T-helper 17 cell (primary cell): ENCODE measurements around the gene DOK1. TPM values are rescaled to one million over a fixed set of nuclear protein-coding genes. Genes with fewer than 3 reads are reported as not detected.

ENCODE experiments used
- ATAC-seq: fragments of 150-1000 bp; cut with Tn5 transposase; 2 replicates; pipeline ENCODE4 v1.10.0; 2021; ENCODE audit warnings: mild to moderate bottlenecking, moderate library complexity
- DNase-seq, 3 donors: peaks; one replicate each; pipeline versions ENCODE4 v3.0.0 to v3.0.0-alpha.2; 2020 to 2021
- H3K9me3 ChIP-seq: one replicate; pipeline ENCODE4 v1.7.0; 2013; ENCODE audit warnings: low read length, mild to moderate bottlenecking; ENCODE audit not compliant: control insufficient read depth, poor library complexity, severe bottlenecking
- H3K27ac Mint-ChIP-seq: one replicate; pipeline ENCODE4 v1.8.0; 2022; ENCODE audit warnings: mild to moderate bottlenecking, moderate library complexity, mixed read lengths
- H3K27me3 Mint-ChIP-seq: one replicate; pipeline ENCODE4 v1.8.0; 2022; ENCODE audit warnings: mixed read lengths
- H3K36me3 Mint-ChIP-seq: one replicate; pipeline ENCODE4 v1.8.0; 2022; ENCODE audit warnings: low read depth, mixed read lengths
- H3K4me1 Mint-ChIP-seq: one replicate; pipeline ENCODE4 v1.8.0; 2022; ENCODE audit warnings: mild to moderate bottlenecking, mixed read lengths
- H3K4me3 Mint-ChIP-seq: one replicate; pipeline ENCODE4 v1.8.0; 2022; ENCODE audit warnings: mild to moderate bottlenecking, moderate library complexity, mixed read lengths
- total RNA-seq, 4 donors: library from RNA in 2 of 4; stranded (reverse) in 2 of 4; gene quantifications; one replicate each; pipeline ENCODE4 v1.2.3 and lab custom pipeline; 2022 to 2026

The DOK1 gene
- total RNA-seq, 2 donors from 2014 or later, result 8.3 to 14.6 TPM

GRCh38 chr2:74573747-74574562 lies 19.4 kb downstream of the DOK1 start:
- DNase-seq (no peak), ATAC-seq (peak; percentile 84)
- Mint-ChIP-seq H3K27ac (peak overlapping the region; percentile 42), H3K27me3 (peaks cover 14% of the 10 kb centered on the region), H3K4me1 (peaks cover 14% of the 10 kb centered on the region), H3K36me3 (no peaks in the 10 kb centered on the region), H3K4me3 (peak overlapping the region; percentile 82)
- H3K9me3 ChIP-seq, result no peaks in the 10 kb centered on the region

DNA sequence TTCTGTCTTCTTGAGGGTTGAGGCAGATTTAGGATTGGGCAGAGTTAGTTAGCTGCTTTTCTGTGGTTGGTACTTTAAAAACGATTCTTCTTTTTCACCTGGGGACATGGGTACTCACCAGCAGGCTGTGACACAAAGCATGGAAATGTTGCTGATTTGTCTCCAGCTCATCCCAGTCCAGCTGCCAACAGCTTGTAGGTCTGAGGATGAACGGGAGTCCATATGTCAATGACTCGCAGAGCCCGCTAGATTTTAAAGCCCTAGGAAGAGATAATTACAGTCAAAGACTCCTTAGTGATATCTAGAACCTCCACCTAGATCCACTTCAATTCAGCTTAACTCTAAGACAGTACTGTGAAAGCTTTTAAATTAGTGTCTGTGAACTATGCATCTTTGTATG lies 20.8 kb downstream of the DOK1 start:
- Mint-ChIP-seq H3K27me3 (peaks cover 25% of the 10 kb centered on the region), H3K4me1 (peaks cover 16% of the 10 kb centered on the region), H3K4me3 (no peak overlapping the region), H3K36me3 (no peaks in the 10 kb centered on the region), H3K27ac (no peak overlapping the region)
- DNase-seq (no peak), ATAC-seq (no peak)
- H3K9me3 ChIP-seq, result no peaks in the 10 kb centered on the region

DNA sequence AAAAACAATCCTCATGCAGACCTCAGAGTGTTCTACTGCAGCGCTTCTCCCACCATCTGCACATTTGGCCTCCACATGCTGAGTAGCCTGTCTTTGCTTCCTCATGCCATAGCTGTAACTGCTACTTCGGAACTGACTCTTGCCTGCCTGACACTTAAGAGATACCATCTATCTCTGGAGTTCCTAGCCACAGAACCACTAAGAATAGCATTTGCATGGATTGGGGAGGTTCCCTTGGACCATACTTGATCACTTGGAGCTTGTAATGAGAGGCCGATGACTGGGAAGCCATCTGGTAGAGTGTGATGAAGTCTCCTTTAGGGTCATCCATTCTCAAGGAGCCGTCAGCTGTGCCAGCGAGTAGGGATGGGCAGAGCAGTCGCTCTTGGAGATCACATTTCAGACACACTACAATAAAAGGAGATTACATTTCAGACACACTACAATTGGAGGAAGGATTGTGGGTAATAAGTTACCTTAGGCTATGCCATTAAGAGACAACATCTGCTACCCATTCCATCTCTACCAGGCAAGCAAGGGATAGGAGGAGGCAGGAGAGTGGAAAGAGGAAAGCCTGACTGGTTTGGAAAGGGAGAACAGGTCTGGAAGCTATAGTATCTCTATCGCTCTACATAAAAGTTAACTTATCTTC lies 21.8 kb downstream of the DOK1 start:
- H3K9me3 ChIP-seq, result no peaks in the 10 kb centered on the region
- H3K27ac Mint-ChIP-seq, result no peak overlapping the region

DNA sequence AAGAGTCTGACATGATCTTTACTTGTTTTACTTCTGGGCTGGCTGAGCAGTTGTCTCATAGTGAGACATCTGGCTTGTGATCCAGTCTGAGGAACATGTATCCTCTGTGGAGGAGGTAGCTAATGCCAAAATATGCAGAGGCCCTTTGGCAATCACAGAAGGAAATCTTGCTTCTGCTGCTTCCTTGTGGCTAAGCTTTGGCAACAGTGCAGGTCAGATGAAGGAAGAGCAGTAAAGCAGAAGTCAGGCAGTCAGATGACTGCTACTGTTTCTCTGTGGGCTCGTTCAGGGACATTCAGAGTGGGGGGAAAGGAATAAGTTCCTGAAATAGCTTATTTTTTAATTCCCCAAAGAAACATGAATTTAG lies 22.3 kb downstream of the DOK1 start:
- Mint-ChIP-seq H3K27ac (no peak overlapping the region), H3K27me3 (peaks cover 28% of the 10 kb centered on the region), H3K4me1 (peaks cover 16% of the 10 kb centered on the region), H3K4me3 (no peak overlapping the region), H3K36me3 (no peaks in the 10 kb centered on the region)
- DNase-seq (no peak), ATAC-seq (no peak)
- no peaks in the 10 kb centered on the region for H3K9me3 ChIP-seq

More for the DNA sequence above, 21.8 kb downstream of the DOK1 start:
- DNase-seq (no peak), ATAC-seq (no peak)
- H3K27me3 Mint-ChIP-seq, result peaks cover 28% of the 10 kb centered on the region
- no peak overlapping the region for H3K4me3 Mint-ChIP-seq
- peaks cover 16% of the 10 kb centered on the region for H3K4me1 Mint-ChIP-seq
- H3K36me3 Mint-ChIP-seq, result no peaks in the 10 kb centered on the region

DNA sequence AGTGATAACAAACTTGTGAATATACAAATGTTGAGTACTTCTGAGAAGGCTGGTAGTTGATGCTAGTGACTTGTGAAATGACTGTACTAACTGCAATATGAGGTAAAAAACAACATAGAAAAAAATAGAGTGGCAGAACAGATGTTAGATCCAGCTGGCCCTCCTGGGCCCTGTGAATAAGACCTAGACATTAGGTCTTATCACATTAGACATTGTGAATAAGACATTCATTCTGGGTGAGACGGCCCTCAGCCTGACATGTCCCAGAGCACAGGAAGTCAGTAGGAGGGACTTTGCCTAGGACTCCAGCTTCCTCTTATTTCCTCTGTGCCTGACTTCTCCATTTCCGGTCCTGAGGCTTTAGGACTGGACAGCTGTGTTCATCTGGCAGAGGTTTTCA lies 22.9 kb downstream of the DOK1 start:
- Mint-ChIP-seq H3K27ac (no peak overlapping the region), H3K27me3 (peaks cover 28% of the 10 kb centered on the region), H3K4me3 (no peak overlapping the region), H3K36me3 (no peaks in the 10 kb centered on the region), H3K4me1 (peaks cover 16% of the 10 kb centered on the region)
- no peak for DNase-seq
- no peaks in the 10 kb centered on the region for H3K9me3 ChIP-seq
- no peak for ATAC-seq

DNA sequence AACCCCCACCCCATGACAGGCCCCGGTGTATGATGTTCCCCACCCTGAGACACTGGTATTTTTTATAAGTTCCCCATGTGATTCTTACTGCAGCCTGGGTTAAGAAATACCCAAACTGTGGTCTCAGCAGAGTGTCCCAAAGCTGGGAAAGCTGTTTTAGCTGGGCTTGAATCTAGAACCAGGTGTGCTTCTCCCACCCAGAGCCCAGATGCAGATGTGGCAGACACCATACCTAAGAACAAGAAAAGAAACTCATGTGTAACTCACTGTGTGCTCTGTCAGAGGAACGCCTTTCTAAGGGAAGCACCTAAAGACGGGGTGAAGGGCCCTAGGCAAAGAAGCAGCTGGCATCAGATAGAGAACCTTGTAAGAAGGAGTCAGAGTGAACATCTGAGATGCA lies 23.9 kb downstream of the DOK1 start:
- no peaks in the 10 kb centered on the region for H3K9me3 ChIP-seq
- Mint-ChIP-seq H3K36me3 (no peaks in the 10 kb centered on the region), H3K27me3 (peaks cover 28% of the 10 kb centered on the region), H3K27ac (no peak overlapping the region), H3K4me3 (no peak overlapping the region), H3K4me1 (peaks cover 16% of the 10 kb centered on the region)
- ATAC-seq, result no peak
- DNase-seq, result no peak

DNA sequence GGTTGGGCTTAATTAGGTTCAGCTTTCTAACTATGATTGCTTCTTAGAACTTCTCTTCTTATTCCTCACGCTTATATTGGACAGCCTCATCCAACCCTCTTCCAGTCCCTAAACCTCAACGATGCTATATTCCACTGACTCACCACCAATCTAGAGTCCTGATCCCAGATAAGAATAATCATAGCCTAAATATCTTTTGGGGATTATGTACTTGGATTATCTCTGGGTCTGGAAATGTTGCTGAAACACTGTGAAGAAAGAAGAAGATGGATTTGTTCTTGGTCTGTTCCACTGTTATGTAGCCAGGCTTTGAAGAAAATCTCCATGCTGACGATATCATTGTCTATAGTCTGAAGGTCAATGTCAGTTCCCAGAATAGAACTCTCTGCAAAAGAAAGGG lies 26.9 kb downstream of the DOK1 start:
- H3K9me3 ChIP-seq, result no peaks in the 10 kb centered on the region
- peaks cover 28% of the 10 kb centered on the region for H3K27me3 Mint-ChIP-seq
- H3K4me1 Mint-ChIP-seq, result peaks cover 17% of the 10 kb centered on the region
- no peak for DNase-seq
- no peak overlapping the region for H3K4me3 Mint-ChIP-seq
- H3K36me3 Mint-ChIP-seq, result no peaks in the 10 kb centered on the region
- no peak overlapping the region for H3K27ac Mint-ChIP-seq
- no peak for ATAC-seq

- ATAC-seq (no peak), DNase-seq (no peak)
- H3K27ac Mint-ChIP-seq, result no peak overlapping the region
- no peak overlapping the region for H3K4me3 Mint-ChIP-seq
- no peaks in the 10 kb centered on the region for H3K36me3 Mint-ChIP-seq
- H3K27me3 Mint-ChIP-seq, result peaks cover 28% of the 10 kb centered on the region
- H3K4me1 Mint-ChIP-seq, result peaks cover 17% of the 10 kb centered on the region
- H3K9me3 ChIP-seq, result no peaks in the 10 kb centered on the region
These were observed 27.7 kb downstream of the DOK1 start for GRCh38 chr2:74582184-74582583.

- no peaks in the 10 kb centered on the region for H3K9me3 ChIP-seq
- Mint-ChIP-seq H3K4me1 (peaks cover 17% of the 10 kb centered on the region), H3K36me3 (no peaks in the 10 kb centered on the region), H3K27me3 (peaks cover 19% of the 10 kb centered on the region), H3K4me3 (no peak overlapping the region), H3K27ac (no peak overlapping the region)
- DNase-seq (no peak), ATAC-seq (no peak)
These were observed 29.0 kb downstream of the DOK1 start for GRCh38 chr2:74583504-74583903.

DNA sequence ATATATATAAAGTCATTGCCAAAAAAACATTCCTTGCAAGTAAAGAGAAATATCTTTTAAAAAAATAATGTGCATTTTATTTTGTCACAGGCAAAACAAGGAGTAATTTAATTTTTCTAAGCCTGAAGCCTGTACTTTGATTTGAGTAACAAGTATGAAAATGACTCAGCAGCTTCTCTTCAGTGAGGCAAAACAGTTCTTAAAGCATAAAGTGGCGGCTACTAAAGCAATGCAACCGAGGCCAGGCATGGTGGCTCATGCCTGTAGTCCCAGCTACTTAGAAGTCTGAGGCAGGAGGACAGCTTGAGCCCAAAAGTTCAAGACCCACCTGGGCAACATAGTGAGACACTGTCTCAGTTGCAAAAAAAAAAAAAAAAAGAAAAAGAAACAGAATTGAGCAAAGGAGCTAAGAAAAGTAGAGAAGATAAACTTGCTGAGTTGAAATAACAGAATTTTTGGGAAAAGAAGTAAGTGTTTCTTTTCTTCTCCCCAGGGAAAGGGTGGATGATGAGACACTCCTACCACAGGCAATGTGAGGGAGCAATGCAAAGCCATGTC lies 29.6 kb downstream of the DOK1 start:
- Mint-ChIP-seq H3K36me3 (no peaks in the 10 kb centered on the region), H3K27ac (no peak overlapping the region), H3K4me3 (no peak overlapping the region), H3K4me1 (peaks cover 17% of the 10 kb centered on the region), H3K27me3 (peaks cover 19% of the 10 kb centered on the region)
- DNase-seq (no peak), ATAC-seq (no peak)
- no peaks in the 10 kb centered on the region for H3K9me3 ChIP-seq

DNA sequence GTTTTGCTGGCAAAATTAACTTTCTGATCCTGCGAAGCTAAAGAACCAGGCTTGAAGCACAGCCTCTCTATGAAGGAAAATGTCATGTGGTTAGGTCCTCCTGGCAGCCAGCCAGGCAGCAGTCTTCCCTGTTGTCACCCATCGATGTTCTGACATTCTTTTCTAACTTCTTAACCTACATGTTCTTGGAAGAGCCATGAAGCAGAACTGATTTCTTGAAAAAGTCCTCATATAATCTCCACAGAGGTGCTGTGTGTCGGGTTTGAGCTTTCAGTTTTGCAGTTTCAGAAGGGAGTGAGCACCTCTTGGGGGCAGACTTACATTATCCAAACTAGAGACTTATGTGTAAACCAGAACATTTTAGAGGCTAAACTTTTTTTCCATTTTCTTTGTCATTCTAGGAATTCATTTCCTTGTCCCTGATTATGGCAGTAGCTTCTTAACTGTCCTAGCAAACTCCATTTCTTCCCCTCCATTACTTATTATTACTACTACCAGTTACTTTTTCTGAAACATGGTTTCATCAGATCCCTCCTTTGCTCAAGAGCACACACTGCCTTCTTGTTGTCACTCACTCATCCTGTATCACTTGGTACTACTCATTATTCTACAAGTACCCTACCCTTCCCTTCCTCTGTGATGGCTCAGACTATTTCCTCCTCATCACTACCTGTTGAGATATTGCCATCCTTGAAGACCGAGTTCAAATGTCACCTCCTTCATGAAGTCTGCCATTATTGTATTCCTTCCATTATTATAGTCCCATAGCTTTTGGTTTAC lies 31.1 kb downstream of the DOK1 start:
- DNase-seq, result no peak
- Mint-ChIP-seq H3K27me3 (peaks cover 17% of the 10 kb centered on the region), H3K4me1 (peaks cover 15% of the 10 kb centered on the region), H3K36me3 (no peaks in the 10 kb centered on the region), H3K4me3 (peak overlapping the region; percentile 36), H3K27ac (peak overlapping the region; percentile 70)
- H3K9me3 ChIP-seq, result no peaks in the 10 kb centered on the region
- no peak for ATAC-seq

DNA sequence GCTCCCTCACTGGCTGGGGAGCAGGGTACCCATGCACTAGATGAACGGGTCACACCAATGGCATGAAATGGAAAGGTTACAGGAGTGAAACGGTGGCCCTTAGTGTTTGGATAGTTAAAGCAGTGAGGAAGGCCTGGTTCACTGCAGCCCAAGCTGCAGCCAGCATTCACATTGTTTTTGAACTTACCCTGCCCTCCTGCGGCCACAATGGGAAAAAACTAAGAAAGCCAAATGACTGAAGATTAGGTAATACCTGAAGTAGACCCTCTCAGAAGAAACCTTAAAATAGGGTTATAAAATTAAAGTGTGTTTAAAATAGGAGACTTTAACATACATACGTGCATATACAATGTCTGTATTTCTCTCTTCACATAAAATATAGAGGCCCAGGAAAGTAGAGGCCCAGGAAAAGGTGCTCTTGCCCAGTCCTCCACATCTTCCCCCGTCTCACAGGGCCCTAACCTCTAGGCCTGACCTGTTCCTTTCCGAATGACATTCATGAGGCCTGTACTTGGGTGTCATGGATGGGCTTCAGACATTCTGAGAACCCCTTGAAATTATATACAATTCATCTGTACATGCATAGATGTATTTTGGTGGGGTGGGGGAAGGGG lies 33.3 kb downstream of the DOK1 start:
- ATAC-seq (peak; percentile 83), DNase-seq (peak; percentile 16 to 45 (median 22))
- no peak overlapping the region for H3K4me3 Mint-ChIP-seq
- H3K27ac Mint-ChIP-seq, result no peak overlapping the region
- H3K27me3 Mint-ChIP-seq, result peaks cover 25% of the 10 kb centered on the region
- H3K9me3 ChIP-seq, result no peaks in the 10 kb centered on the region
- H3K4me1 Mint-ChIP-seq, result peaks cover 15% of the 10 kb centered on the region
- no peaks in the 10 kb centered on the region for H3K36me3 Mint-ChIP-seq

DNA sequence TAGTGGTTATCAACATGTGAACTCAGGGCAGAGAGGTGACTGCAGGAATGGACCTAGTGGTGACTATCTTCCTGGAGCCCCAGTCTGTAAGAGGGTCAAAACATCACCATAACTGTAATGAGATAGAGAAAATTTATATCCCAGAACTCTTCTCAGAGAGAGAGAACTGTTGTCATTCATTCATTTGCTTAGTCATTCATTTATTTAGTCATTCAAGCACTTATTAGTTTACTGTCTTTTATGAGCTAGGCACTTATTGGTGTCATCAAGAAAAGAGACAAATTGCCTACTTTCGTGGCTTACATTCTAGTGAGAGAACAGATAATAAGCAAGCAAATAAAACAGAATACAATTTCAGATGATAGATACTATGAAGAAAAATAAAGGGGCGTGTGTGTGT lies 34.1 kb downstream of the DOK1 start:
- H3K27ac Mint-ChIP-seq, result no peak overlapping the region

More for the DNA sequence above, 34.1 kb downstream of the DOK1 start:
- Mint-ChIP-seq H3K27me3 (peaks cover 34% of the 10 kb centered on the region), H3K4me1 (peaks cover 15% of the 10 kb centered on the region), H3K36me3 (peaks cover 2% of the 10 kb centered on the region), H3K4me3 (no peak overlapping the region)
- DNase-seq (no peak), ATAC-seq (no peak)
- no peaks in the 10 kb centered on the region for H3K9me3 ChIP-seq
